NCI-H2107 treated with DMSO at 0.1 percent for 48 hours (cell line): Measurements from ENCODE around the gene SLC25A19.

ENCODE experiments used
- DNase-seq: peaks from one replicate; lab custom pipeline; 2025; ENCODE audit not compliant: unreplicated experiment; lab: John Stamatoyannopoulos, UW

The SLC25A19 gene

DNA sequence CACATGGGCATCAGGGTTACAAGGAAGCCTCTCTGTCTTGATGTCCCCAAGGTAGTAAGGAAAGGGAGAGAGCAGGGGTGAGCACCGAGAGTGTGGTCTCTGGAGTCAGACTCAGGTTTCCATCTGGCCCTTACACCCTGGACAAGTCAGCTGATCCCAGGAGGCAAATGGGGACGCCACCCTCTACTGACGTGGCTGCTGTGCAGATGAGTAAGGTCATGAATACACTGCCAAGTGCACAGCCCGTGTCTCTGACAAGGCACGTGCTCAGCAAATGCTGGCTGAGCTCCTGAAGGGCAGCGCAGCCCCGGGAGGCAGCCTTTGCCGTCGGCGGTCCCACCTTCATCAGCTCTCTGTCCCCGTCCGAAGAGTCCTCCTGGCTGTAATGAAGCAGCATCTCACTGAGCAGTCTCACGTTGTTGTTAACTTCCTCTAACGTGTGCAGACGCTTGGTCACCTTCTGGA, 47.2 kb downstream of the SLC25A19 start:
- DNase-seq, result no peak

DNA sequence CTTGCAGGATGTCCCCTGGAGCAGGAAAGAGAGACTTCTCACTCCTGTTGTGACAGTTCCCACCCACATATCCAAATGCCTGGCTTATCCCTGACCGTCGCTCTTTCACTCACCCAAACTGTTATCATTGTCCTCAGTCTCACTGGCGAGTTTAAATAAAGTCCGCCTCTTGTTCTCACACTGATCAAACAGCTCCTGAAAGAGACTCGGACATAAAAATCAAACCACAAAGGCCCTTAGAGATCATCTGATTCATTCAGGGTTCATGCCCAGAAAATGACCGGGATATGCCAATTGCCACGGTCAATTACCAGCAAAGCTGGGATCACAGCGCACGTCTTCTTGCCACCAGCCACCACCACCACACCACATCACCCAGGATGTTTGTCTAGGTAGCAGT, 47.7 kb downstream of the SLC25A19 start:
- DNase-seq, result no peak

DNA sequence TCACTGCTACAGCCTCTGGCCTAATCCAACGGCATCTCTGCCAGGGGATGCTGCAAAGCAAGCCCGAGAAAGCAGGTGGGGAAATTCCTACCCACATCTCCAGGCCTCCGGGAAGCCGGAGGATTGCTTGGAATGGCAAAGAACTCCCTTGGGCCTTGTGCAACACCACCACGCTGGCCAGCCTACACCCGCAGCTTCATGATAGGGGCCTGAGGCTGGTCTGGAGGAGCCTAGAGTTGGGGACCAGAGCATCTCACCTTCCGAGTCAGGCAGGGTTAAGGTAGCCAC, 48.1 kb downstream of the SLC25A19 start:
- DNase-seq, result no peak

DNA sequence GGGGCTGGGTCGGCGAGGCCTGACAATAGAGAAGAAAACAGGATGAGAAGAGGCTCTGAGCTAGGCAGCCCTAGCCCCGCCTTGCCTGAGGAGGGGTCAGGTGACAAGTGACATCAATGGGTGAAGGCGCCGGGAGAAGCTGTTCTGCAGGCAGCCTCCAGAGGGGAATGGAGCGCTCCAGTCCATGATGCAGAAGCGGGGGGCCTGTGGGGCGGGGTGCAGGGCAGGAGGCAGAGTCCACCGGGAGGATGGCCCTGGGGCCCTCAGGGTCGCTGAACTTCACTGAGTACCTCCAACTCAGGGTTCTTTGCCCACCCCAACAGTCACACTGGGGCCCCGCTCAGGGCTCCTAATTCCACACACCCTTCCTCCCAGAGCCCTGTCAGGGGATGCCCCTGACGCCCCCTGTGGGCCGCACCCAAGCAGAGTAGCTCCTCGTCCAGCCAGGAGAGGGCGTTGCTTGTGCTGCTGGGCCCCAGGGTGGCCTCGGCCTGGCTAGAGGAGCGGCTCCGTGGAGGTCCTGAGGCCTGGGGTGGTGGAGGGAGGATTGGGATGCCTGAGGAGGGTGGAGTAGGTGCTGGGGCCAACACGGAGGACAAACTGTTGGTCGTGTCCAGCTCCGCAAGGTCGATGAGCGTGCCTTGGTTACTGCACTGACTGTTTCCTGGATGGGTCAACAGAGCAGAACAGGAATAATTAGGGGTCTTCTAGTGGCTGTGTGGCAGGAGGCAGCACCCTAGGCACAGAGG, 48.7 kb downstream of the SLC25A19 start:
- peak; percentile 85 for DNase-seq

DNA sequence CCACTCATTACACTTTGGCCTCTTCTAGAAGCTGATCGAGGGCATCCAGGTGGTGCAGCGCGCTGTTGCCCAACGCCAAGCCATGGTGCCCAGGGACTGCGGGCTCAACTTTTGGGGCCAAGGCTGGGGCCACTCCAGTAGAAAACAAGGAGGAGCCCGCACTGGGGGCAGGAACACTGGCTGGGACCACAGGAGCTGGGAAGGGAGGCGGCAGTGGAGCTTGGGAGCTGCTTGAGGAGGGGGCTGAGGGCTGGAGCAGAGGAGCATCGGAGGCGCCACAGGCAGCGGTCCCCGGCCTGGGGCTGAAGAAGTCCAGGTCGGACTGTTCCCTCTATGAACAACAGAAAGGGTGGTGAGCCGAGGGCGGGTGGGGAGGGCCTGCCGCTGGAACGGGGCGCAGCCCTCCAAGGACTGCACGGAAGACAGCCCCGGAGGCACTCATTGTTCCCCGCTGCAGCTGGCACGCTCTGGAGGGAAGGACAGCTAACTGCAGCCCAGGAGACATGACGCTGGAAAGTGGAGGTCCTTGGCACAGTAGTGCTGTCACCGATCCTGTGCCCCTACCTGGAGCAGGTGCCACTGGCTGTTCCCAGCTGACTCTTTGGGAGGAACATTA, 49.3 kb downstream of the SLC25A19 start:
- DNase-seq, result no peak

DNA sequence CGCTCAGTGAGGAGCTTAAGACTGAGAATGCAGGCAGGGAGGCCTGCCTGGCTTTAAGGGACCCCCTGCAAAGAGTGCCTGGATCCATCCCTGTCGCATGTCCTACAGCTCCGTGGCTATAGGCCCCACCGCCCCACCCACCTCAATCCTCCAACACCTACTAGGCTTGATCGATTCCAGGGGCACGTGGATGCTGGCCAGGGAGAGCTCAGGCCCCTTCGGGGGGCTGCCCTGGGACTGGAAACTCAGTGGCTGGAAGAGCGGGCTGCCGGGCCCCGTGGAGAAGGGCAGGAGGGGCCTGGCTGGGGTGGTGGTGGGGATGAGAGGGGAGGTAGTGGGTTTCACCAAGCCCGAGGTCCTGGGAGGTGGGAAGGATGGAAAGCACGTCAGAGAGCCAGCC, 50.0 kb downstream of the SLC25A19 start:
- no peak for DNase-seq

DNA sequence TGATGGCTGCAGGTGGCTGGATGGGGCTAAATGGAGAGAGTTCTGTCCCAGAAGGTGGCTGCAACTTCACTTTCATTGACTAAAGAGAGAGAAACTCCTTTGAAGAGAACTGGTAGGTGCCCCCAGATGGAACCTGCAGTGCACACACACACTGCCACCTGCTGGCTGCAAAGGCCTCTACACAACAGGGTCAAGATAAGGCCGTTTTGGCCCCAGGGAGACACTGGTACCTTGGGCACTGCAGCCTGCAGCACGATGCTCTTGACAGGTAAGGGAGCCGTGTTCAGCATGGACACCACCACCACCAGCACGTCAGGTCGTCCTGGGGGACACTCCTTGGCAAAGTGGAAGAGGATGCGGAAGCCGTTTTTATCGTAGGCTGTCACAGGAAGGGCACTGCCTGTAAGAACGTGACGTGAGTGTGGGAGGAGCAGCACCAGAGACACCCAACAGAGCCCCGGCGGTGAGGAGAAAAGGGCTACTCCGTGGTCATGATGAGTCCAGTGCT, 50.5 kb downstream of the SLC25A19 start:
- DNase-seq, result no peak

DNA sequence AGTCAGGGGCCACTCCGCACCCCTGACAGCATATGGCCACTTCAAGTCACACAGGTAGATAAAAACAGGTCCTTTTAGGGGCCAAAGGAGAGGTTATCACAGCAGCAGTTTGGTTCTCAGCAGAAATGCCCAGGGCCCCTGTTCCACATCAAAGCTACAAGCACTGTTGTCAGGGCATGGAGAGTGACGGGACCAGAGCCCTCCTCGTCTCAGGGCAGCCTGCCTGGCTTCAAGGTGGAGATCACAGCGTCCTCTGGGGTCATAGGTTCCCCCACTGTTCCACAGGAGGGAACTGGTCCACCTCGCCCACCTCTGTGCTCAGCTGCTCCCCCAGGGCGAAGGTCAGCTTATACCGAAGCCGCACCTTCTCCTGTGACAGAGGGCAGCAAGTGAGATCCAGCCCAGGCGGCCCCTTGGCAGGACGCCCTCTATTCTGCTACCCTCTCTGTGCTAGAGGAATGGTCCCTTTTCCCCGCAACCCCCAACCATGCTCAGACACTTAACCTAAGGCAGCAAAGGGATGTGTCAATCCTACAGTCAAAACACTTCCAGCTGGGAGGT, 51.1 kb downstream of the SLC25A19 start:
- DNase-seq, result no peak

DNA sequence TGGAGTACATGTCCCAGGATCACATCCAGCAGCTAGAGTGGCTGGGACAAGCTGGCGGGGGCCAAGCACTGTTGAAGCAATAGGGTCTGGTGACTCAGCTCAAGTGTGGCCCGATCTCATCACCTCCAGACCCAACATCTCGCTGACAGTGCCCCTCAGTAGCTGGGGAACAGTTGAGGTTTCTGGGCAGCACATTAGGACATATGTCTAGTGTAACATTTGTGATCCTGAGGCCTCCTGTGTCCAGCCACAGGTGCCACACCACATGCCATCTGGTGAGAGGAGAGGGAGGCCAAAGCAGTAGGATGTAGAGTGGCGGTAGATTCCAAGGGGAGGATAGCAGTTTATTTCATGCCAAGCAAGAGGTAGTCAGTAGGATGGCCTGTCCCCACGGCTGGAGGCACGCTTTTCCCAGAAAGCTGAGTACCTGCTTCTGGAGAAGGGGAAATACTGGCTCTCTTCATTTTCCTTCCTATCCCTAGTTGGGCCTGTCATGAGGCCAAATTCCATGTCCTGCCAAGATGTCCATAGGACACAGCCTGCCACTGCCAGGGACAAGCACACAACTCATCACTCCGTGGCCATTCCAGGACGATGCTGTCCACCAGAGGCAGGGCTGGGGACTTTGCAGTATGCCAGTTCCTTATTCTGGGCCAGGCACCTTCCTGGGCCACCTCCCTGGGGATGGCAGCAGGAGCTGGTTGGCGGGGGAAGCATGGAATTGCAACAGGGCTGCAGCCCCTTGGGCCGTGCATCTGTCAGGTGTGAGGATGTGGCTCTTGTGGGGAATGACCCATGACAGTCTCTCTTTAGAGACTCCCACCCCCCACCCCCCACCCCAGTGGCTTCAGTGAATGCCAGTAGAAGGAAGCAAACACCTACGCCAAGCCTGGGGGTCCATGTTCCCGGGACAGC, 51.9 kb downstream of the SLC25A19 start:
- no peak for DNase-seq

DNA sequence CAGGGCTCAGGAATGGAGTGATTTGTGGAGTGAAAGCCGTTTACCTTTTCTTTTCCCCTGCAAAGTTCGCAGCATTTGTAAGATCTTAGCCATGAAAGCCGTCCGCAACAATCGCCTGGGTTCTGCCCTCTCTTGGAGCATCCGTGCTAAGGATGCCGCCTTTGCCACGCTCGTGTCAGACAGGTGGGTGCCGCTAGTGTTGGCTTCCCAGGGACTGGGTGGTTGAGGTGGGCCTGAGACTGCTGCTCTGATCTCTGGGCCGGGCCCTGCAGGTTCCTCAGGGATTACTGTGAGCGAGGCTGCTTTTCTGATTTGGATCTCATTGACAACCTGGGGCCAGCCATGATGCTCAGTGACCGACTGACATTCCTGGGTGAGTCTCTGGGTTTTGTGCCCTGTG, 56.4 kb downstream of the SLC25A19 start:
- DNase-seq, result no peak

DNA sequence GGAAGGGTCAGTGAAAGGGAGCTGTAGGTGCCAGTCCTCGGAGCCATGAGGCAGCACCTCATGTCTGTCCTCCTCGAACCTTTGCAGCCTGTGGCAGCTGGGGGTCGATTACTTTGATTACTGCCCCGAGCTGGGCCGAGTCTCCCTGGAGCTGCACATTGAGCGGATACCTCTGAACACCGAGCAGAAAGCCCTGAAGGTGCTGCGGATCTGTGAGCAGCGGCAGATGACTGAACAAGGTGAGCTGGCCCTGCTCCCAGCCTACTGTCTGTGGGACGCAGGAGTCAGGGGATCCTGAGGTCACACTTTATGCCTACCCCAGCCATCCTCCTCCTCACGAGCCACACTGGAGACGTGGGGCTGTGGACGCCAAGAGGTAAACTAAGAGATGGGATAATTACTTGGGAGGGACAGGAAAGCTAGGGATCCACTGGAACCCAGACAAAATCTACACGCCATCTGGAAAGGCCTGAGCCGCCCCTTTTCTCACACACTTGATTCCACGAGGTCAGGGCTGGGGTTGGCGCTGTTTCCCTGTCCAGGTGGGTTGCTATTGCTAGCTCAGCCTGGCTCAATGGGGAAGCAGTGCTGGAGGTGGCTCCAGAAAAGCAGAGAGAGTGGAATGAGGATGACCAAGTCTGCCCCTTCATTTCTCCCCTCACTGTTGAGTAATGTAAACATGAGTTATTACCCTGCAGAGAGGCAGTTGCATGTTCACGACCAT, 57.3 kb downstream of the SLC25A19 start:
- DNase-seq, result no peak

DNA sequence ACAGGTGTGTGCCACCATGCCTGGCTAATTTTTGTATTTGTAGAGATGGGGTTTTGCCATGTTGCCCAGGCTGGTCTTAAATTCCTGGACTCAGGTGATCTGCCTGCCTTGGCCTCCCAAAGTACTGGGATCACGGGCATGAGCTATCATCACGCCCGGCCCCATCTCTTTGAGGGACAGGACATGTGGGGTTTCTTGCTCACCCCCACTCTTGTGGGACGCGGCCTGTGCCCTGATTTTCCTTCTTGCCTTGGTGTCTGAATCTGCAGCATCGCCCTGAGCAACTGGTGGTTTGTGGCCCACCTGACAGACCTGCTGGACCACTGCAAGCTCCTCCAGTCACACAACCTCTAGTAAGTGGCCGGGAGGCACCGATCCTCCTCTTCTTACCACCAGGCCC, 58.2 kb downstream of the SLC25A19 start:
- DNase-seq, result no peak

DNA sequence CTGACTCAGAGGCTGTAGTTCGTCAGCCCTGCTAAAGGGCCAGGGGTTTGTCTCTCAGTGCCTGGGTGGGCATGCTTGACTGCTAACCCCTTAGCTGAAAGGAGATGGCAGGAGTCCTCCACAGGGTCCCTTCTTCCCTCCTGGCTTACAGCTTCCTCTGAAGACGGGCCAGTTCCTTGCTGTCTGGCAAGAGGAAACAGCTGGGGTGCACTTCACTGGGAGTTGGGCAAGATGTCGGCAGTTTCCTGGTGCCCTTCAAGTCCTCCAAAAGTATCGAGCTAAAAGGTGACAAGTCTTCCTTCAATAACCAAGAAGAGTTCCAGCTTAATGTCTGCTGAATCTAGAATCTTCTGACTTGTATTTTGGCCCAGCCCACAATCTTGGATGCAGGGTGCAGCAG, 60.4 kb downstream of the SLC25A19 start:
- no peak for DNase-seq

DNA sequence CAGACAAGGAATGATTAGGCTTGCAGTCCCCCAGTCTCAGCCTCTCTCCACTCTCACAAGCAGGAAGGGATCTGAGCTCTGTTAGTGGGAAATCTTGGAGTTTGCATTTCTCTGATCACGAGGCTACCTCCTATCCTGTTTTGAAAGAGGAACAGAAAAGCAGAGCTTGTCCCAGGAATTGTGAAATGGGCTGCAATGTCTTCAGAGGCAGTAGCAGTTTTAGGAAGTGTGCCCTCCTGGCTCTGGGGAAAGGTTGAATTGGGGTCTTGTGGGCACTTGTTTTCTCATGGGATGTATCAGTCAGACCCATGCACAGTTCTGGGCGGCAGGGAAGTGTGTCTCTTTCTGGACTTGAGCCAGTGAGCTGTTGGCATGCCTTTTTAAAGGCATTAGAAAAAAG, 60.9 kb downstream of the SLC25A19 start:
- no peak for DNase-seq

DNA sequence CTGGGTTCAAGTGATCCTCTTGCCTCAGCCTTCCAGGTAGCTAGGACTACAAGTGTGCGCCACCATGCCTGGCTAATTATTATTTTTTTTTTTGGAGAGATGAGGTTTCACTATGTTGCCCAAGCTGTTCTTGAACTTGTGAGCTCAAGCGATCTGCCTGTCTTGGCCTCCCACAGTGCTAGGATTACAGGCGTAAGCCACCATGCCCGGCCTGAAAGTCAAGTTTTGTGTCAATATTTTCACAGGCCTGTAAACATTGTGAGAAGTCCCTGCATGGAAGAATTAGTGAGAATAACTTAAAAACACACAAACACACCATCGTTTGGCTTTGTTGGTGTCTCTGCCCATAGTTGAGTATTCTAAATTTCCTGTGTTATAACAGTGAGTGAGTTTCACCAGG, 61.5 kb downstream of the SLC25A19 start:
- no peak for DNase-seq

DNA sequence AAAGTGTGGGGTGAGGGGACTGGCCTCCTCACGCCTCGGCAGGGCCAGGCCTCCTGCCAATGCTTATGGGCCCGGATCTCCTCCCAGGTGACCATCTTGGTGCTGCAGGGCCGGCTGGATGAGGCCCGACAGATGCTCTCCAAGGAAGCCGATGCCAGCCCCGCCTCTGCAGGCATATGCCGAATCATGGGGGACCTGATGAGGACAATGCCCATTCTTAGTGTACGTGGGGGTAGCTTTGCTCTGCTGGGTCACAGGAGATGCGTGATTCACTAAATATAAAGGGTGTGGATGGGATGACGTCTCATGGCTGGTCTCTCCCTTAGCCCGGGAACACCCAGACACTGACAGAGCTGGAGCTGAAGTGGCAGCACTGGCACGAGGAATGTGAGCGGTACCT, 64.2 kb downstream of the SLC25A19 start:
- DNase-seq, result no peak
